Measurements from ENCODE around the gene ITGA3. TPM values are rescaled to one million over a fixed set of nuclear protein-coding genes. Genes with fewer than 3 reads are reported as not detected.
A peak's percentile ranks its signal among the peaks of the same experiment; 100 is the strongest.

ITGA3 gene
- total RNA-seq, 1 experiment from 2014 or later, result 1.4 TPM

- BruUV-seq (replicated peaks), result no TSS peak
- Histone ChIP-seq H3K4me3 (ENCODE audit: low read depth, low read length, poor library complexity, severe bottlenecking) (no peak overlapping the region), H3K27ac (ENCODE audit: low read depth, low read length, poor library complexity, severe bottlenecking) (no peak overlapping the region), H3K36me3 (ENCODE audit: insufficient read depth, low read length, poor library complexity, severe bottlenecking) (no peaks in the 10 kb centered on the region), H3K9me3 (ENCODE audit: low read depth, low read length, poor library complexity, severe bottlenecking) (no peaks in the 10 kb centered on the region), H3K4me1 (ENCODE audit: insufficient read depth, low read length, poor library complexity, severe bottlenecking) (peaks cover 6% of the 10 kb centered on the region), H3K27me3 (replicated peaks; ENCODE audit: insufficient read depth, low read depth, low read length, poor library complexity) (no peaks in the 10 kb centered on the region)
- intact Hi-C loops (cut with micrococcal nuclease; ENCODE audit: unreplicated experiment), result no loop called here
- CTCF ChIA-PET, result no interaction called here
- TF ChIP-seq EZH2 (IDR thresholded peaks at IDR 0.05; ENCODE audit: borderline replicate concordance, low read depth, low read length, poor library complexity, severe bottlenecking) (no peak), CTCF (conservative IDR thresholded peaks at IDR 0.05; ENCODE audit: low read depth, low read length) (no peak)
- POLR2A ChIA-PET (ENCODE audit: low non-redundant PET), result no interaction called here
- no peak for DNase-seq (ENCODE audit: low spot score)
Measured at GRCh38 chr17:50048146-50048720, 7.7 kb upstream of the ITGA3 start.

DNA sequence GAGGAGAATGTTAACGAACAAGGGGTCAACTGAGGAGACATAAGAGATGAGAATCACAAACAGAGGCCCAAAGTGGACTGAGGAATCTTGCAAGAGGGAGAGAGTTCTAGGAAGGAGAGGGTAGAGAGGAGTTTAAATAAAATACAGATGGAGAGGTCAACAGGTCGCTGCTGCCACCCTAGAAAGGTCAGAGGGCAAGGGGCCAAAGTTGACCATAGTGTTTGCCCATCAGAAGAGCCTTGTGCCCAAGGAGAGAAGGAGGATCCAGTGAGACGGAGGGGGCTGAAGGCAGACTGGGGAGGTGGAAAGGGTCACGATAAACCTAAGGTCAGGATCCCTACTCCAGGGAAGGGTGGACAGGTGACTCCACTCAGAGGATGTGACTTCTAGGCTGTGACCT is 6.9 kb upstream of the ITGA3 start:
- H3K4me3 ChIP-seq (ENCODE audit: low read depth, low read length, poor library complexity, severe bottlenecking), result no peak overlapping the region
- TF ChIP-seq CTCF (conservative IDR thresholded peaks at IDR 0.05; ENCODE audit: low read depth, low read length) (no peak), EZH2 (IDR thresholded peaks at IDR 0.05; ENCODE audit: borderline replicate concordance, low read depth, low read length, poor library complexity, severe bottlenecking) (no peak)
- no peak overlapping the region for H3K27ac ChIP-seq (ENCODE audit: low read depth, low read length, poor library complexity, severe bottlenecking)
- POLR2A ChIA-PET (ENCODE audit: low non-redundant PET), result no interaction called here
- no peaks in the 10 kb centered on the region for H3K36me3 ChIP-seq (ENCODE audit: insufficient read depth, low read length, poor library complexity, severe bottlenecking)
- no peaks in the 10 kb centered on the region for H3K27me3 ChIP-seq (replicated peaks; ENCODE audit: insufficient read depth, low read depth, low read length, poor library complexity)
- CTCF ChIA-PET, result no interaction called here
- H3K9me3 ChIP-seq (ENCODE audit: low read depth, low read length, poor library complexity, severe bottlenecking), result no peaks in the 10 kb centered on the region
- DNase-seq (ENCODE audit: low spot score), result no peak
- no TSS peak for BruUV-seq (replicated peaks)
- peaks cover 6% of the 10 kb centered on the region for H3K4me1 ChIP-seq (ENCODE audit: insufficient read depth, low read length, poor library complexity, severe bottlenecking)
- intact Hi-C loops (cut with micrococcal nuclease; ENCODE audit: unreplicated experiment), result no loop called here

- H3K4me3 ChIP-seq (ENCODE audit: low read depth, low read length, poor library complexity, severe bottlenecking), result no peak overlapping the region
- DNase-seq (ENCODE audit: low spot score), result peak; percentile 60
- ChIA-PET POLR2A (ENCODE audit: low non-redundant PET) (no interaction called here), CTCF (no interaction called here)
- no TSS peak for BruUV-seq (replicated peaks)
- H3K27ac ChIP-seq (ENCODE audit: low read depth, low read length, poor library complexity, severe bottlenecking), result no peak overlapping the region
- intact Hi-C loops (cut with micrococcal nuclease; ENCODE audit: unreplicated experiment), result no loop called here
- peaks cover 6% of the 10 kb centered on the region for H3K4me1 ChIP-seq (ENCODE audit: insufficient read depth, low read length, poor library complexity, severe bottlenecking)
- H3K9me3 ChIP-seq (ENCODE audit: low read depth, low read length, poor library complexity, severe bottlenecking), result no peaks in the 10 kb centered on the region
- TF ChIP-seq CTCF (conservative IDR thresholded peaks at IDR 0.05; ENCODE audit: low read depth, low read length) (no peak), EZH2 (IDR thresholded peaks at IDR 0.05; ENCODE audit: borderline replicate concordance, low read depth, low read length, poor library complexity, severe bottlenecking) (no peak)
- no peaks in the 10 kb centered on the region for H3K36me3 ChIP-seq (ENCODE audit: insufficient read depth, low read length, poor library complexity, severe bottlenecking)
- H3K27me3 ChIP-seq (replicated peaks; ENCODE audit: insufficient read depth, low read depth, low read length, poor library complexity), result no peaks in the 10 kb centered on the region
Measured at GRCh38 chr17:50049636-50050035, 6.3 kb upstream of the ITGA3 start.

All from A673 (cell line).